SK-N-SH treated with all-trans-retinoic acid at 6 μM for 48 hours (cell line): Measurements from ENCODE around the gene MYO1A.

ENCODE experiments used
- ARNTL ChIP-seq: fragments of 450-650 bp; formaldehyde crosslinking; IDR thresholded peaks from 2 replicates; pipeline ENCODE4 v1.5.0; 2020; ENCODE audit warnings: low read depth, mild to moderate bottlenecking, moderate library complexity, borderline replicate concordance
- CSRNP3 ChIP-seq: fragments of 250-450 bp; sonication (Bioruptor Pico); IDR thresholded peaks from 2 replicates; pipeline ENCODE4 v1.5.1; 2021; ENCODE audit warnings: mild to moderate bottlenecking, moderate library complexity
- ESRRG ChIP-seq: fragments of 250-450 bp; sonication (Bioruptor Pico); IDR thresholded peaks from 2 replicates; pipeline ENCODE4 v1.6.1; 2021; ENCODE audit warnings: mild to moderate bottlenecking
- GLIS3 ChIP-seq: fragments of 250-450 bp; sonication (Bioruptor Pico); IDR thresholded peaks from 2 replicates; pipeline ENCODE4 v1.5.0; 2020; ENCODE audit warnings: mild to moderate bottlenecking, moderate library complexity
- ISL1 ChIP-seq: fragments of 250-450 bp; sonication (Bioruptor Pico); IDR thresholded peaks from 2 replicates; pipeline ENCODE4 v2.1.2; 2022; ENCODE audit warnings: mild to moderate bottlenecking, moderate library complexity
- PATZ1 ChIP-seq: fragments of 250-450 bp; sonication (Bioruptor Pico); IDR thresholded peaks from 2 replicates; pipeline ENCODE4 v1.8.0; 2020; ENCODE audit warnings: mild to moderate bottlenecking, moderate library complexity, borderline replicate concordance
- PPARA ChIP-seq: fragments of 250-450 bp; sonication (Bioruptor Pico); IDR thresholded peaks from 2 replicates; pipeline ENCODE4 v1.5.0; 2020; ENCODE audit warnings: mild to moderate bottlenecking, borderline replicate concordance
- ZC3H10 ChIP-seq: fragments of 250-450 bp; sonication (Bioruptor Pico); IDR thresholded peaks from 2 replicates; pipeline ENCODE4 v1.5.1; 2021; ENCODE audit warnings: mild to moderate bottlenecking, moderate library complexity
- ZFP3 ChIP-seq: fragments of 250-450 bp; sonication (Bioruptor Pico); IDR thresholded peaks from 2 replicates; pipeline ENCODE4 v1.5.0; 2020; ENCODE audit warnings: mild to moderate bottlenecking, moderate library complexity
- ZFP30 ChIP-seq: fragments of 450-650 bp; formaldehyde crosslinking; IDR thresholded peaks from 2 replicates; pipeline ENCODE4 v1.5.0; 2022; ENCODE audit warnings: mild to moderate bottlenecking, moderate library complexity
- ZNF70 ChIP-seq: fragments of 450-650 bp; formaldehyde crosslinking; IDR thresholded peaks from 2 replicates; pipeline ENCODE4 v1.5.0; 2020; ENCODE audit warnings: mild to moderate bottlenecking, moderate library complexity
- TF ChIP-seq, protein P1 (sequence below): fragments of 250-450 bp; sonication (Bioruptor Pico); IDR thresholded peaks from 2 replicates; pipeline ENCODE4 v1.5.1; 2020; ENCODE audit warnings: low read depth, mild to moderate bottlenecking, moderate library complexity
- TF ChIP-seq, protein P2 (sequence below): fragments of 250-450 bp; sonication (Bioruptor Pico); IDR thresholded peaks from 2 replicates; pipeline ENCODE4 v1.5.0; 2020; ENCODE audit warnings: mild to moderate bottlenecking, moderate library complexity

GRCh38 chr12:56994231-56994746, 55.6 kb downstream of the MYO1A start:
- TF ChIP-seq GLIS3 (CRISPR knock-in tag) (no peak), ARNTL (no peak), ESRRG (no peak), ZFP30 (CRISPR knock-in tag) (no peak), ZFP3 (CRISPR knock-in tag) (no peak), ISL1 (CRISPR knock-in tag) (no peak), ZC3H10 (CRISPR knock-in tag) (no peak), PPARA (CRISPR knock-in tag) (no peak), CSRNP3 (no peak), ZNF70 (CRISPR knock-in tag) (no peak), PATZ1 (CRISPR knock-in tag) (no peak)
- TF ChIP-seq, protein P1, sequence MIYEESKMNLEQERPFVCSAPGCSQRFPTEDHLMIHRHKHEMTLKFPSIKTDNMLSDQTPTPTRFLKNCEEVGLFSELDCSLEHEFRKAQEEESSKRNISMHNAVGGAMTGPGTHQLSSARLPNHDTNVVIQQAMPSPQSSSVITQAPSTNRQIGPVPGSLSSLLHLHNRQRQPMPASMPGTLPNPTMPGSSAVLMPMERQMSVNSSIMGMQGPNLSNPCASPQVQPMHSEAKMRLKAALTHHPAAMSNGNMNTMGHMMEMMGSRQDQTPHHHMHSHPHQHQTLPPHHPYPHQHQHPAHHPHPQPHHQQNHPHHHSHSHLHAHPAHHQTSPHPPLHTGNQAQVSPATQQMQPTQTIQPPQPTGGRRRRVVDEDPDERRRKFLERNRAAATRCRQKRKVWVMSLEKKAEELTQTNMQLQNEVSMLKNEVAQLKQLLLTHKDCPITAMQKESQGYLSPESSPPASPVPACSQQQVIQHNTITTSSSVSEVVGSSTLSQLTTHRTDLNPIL = no peak
- TF ChIP-seq, protein P2, sequence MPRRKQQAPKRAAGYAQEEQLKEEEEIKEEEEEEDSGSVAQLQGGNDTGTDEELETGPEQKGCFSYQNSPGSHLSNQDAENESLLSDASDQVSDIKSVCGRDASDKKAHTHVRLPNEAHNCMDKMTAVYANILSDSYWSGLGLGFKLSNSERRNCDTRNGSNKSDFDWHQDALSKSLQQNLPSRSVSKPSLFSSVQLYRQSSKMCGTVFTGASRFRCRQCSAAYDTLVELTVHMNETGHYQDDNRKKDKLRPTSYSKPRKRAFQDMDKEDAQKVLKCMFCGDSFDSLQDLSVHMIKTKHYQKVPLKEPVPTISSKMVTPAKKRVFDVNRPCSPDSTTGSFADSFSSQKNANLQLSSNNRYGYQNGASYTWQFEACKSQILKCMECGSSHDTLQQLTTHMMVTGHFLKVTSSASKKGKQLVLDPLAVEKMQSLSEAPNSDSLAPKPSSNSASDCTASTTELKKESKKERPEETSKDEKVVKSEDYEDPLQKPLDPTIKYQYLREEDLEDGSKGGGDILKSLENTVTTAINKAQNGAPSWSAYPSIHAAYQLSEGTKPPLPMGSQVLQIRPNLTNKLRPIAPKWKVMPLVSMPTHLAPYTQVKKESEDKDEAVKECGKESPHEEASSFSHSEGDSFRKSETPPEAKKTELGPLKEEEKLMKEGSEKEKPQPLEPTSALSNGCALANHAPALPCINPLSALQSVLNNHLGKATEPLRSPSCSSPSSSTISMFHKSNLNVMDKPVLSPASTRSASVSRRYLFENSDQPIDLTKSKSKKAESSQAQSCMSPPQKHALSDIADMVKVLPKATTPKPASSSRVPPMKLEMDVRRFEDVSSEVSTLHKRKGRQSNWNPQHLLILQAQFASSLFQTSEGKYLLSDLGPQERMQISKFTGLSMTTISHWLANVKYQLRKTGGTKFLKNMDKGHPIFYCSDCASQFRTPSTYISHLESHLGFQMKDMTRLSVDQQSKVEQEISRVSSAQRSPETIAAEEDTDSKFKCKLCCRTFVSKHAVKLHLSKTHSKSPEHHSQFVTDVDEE (CRISPR knock-in tag) = no peak
